Bronchial epithelial cell (primary cell): ENCODE results near the gene TIMM10B. TPM values are rescaled to one million over a fixed set of nuclear protein-coding genes. Genes with fewer than 3 reads are reported as not detected.
A peak's percentile ranks its signal among the peaks of the same experiment; 100 is the strongest.

Experiments
- DNase-seq: peaks from one replicate; pipeline ENCODE4 v3.0.0-alpha.2; 2010; ENCODE audit warnings: low read depth
- FAIRE-seq: peaks from 2 replicates; lab custom pipeline; 2011; peaks lifted over from hg19 to GRCh38; lab: Jason Lieb, UNC
- H3K27me3 ChIP-seq: 2 replicates; pipeline ENCODE4 v1.5.1; 2011; ENCODE audit warnings: low read length; ENCODE audit not compliant: control insufficient read depth, insufficient read depth
- H3K36me3 ChIP-seq: 2 replicates; pipeline ENCODE4 v1.5.1; 2011; ENCODE audit warnings: low read length; ENCODE audit not compliant: control insufficient read depth, insufficient read depth
- H3K4me3 ChIP-seq: 2 replicates; pipeline ENCODE4 v1.5.1; 2011; ENCODE audit warnings: mild to moderate bottlenecking, low read depth, low read length, control low read depth
- total RNA-seq: library from RNA; depleted of rRNA; stranded (reverse); fragments of >200 nt; gene quantifications from 2 replicates; pipeline ENCODE4 v1.2.1, GENCODE V29; 2014
- TF ChIP-seq, protein P1 (sequence below): IDR thresholded peaks from 2 replicates; pipeline ENCODE4 v1.5.1; 2011; ENCODE audit warnings: mild to moderate bottlenecking, moderate library complexity, low read length, control low read depth, inconsistent platforms; ENCODE audit not compliant: insufficient read depth, severe bottlenecking

The TIMM10B gene
- total RNA-seq, 1 donor from 2014 or later: 39.5 TPM

DNA sequence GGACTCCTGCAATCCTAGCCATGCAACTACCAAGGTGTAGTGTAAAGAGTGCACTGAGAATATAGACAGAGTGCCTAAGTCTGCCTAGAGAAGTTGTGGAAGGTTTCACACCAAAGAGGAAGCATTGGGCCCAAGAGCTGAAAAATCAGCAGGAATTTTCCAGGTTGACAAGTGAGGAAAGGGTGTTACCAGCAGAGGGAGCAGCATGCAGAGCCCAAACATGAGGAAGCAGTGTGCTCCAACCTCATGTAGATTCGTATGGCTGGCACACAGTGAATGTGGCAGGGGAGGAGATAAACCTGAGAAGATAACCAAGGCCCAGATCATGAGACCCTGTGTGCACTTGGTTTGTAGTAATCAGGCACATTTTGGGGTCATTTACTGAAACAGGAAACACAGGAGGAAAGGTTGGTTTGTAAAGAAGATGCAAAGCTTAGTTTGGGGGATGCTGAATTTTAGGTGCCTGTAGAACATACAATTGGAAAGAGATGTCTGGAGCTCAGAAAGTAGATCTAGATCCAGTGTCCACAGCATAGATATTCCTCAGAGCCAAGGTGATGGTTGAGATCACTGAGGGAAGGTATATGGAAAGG lies 42.2 kb upstream of the TIMM10B start:
- FAIRE-seq (no peak), DNase-seq (peak; percentile 59)
- no peaks in the 10 kb centered on the region for H3K36me3 ChIP-seq
- no peak overlapping the region for H3K4me3 ChIP-seq
- TF ChIP-seq, protein P1, sequence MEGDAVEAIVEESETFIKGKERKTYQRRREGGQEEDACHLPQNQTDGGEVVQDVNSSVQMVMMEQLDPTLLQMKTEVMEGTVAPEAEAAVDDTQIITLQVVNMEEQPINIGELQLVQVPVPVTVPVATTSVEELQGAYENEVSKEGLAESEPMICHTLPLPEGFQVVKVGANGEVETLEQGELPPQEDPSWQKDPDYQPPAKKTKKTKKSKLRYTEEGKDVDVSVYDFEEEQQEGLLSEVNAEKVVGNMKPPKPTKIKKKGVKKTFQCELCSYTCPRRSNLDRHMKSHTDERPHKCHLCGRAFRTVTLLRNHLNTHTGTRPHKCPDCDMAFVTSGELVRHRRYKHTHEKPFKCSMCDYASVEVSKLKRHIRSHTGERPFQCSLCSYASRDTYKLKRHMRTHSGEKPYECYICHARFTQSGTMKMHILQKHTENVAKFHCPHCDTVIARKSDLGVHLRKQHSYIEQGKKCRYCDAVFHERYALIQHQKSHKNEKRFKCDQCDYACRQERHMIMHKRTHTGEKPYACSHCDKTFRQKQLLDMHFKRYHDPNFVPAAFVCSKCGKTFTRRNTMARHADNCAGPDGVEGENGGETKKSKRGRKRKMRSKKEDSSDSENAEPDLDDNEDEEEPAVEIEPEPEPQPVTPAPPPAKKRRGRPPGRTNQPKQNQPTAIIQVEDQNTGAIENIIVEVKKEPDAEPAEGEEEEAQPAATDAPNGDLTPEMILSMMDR: peak; percentile 85
- H3K27me3 ChIP-seq: no peaks in the 10 kb centered on the region

GRCh38 chr11:6440906-6441358 lies 40.4 kb upstream of the TIMM10B start, which contains the start of gene HPX:
TSS of gene HPX (minus strand) at chr11:6440987. CDS start at chr11:6440963, 24 bp downstream.
- FAIRE-seq (no peak), DNase-seq (no peak)
- Histone ChIP-seq H3K27me3 (no peaks in the 10 kb centered on the region), H3K36me3 (no peaks in the 10 kb centered on the region), H3K4me3 (no peak within 1 kb of the TSS)
- TF ChIP-seq, protein P1: no peak

- Histone ChIP-seq H3K27me3 (no peaks in the 10 kb centered on the region), H3K36me3 (no peaks in the 10 kb centered on the region), H3K4me3 (no peak overlapping the region)
- no peak for FAIRE-seq
- TF ChIP-seq, protein P1: no peak
- DNase-seq: no peak
Measured at GRCh38 chr11:6442441-6442840, 38.9 kb upstream of the TIMM10B start.

DNA sequence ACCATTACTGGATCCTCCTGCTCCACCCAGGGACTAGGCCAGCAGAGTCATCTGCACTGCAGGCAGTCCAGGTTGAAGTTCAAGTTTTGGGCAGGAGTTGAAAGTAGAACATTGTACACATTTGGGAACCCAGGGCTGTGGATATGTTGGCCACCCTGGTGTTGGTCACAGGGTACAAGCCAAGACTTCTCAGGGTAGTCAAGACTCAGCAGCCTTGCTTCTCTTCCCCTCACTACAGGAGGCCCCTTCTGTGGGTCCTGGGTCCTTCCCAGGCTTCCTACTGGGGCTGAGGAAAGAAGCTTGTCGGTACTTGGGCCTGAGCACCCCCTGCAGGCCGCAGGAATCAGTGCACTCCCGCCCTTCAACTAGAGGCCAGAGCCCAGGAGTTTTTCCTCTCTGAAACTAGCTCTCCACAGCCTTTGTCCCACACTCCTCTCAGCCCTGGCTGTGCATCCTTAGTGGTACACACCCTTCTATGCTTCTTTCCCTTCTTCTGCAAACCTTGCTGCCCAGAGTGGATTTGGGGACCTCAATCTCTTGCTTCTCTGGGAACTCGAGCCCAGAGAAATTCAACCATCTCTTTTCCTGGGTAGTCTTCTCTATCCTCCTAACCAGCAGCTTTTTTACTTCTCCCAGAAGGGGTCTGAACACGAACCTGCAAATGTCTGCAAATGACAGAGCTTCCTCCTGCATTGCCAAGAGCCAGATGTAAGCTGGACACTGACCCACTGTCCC lies 37.9 kb upstream of the TIMM10B start:
- DNase-seq (peak; percentile 36), FAIRE-seq (no peak)

GRCh38 chr11:6448574-6448973 lies 32.7 kb upstream of the TIMM10B start:
- FAIRE-seq: no peak
- DNase-seq: no peak
- TF ChIP-seq, protein P1: no peak

More for the DNA sequence above, 37.9 kb upstream of the TIMM10B start:
- H3K36me3 ChIP-seq: no peaks in the 10 kb centered on the region
- H3K27me3 ChIP-seq: no peaks in the 10 kb centered on the region
- TF ChIP-seq, protein P1: peak; percentile 90
- no peak overlapping the region for H3K4me3 ChIP-seq

More at GRCh38 chr11:6448574-6448973, 32.7 kb upstream of the TIMM10B start:
- Histone ChIP-seq H3K4me3 (no peak overlapping the region), H3K27me3 (no peaks in the 10 kb centered on the region), H3K36me3 (peaks cover 5% of the 10 kb centered on the region)
